Adrenal gland (tissue), 12 donors: Measurements from ENCODE around the gene CCNT1. TPM values are rescaled to one million over a fixed set of nuclear protein-coding genes. Genes with fewer than 3 reads are reported as not detected.

Experiments used
- DNase-seq, 7 donors: peaks; one replicate each; pipeline ENCODE4 v3.0.0-alpha.2; 2019 to 2020
- H3K27ac ChIP-seq, 5 donors: fragments of 200-600 bp; sonication (generic) in 4 of 5; 1 replicate in 3 of 5; 2 replicates in 2 of 5; pipeline versions ENCODE4 v1.5.1 to v1.8.0; 2016 to 2020; ENCODE audit warnings: mild to moderate bottlenecking in 1 of 5
- H3K27me3 ChIP-seq: fragments of 200-600 bp; 2 replicates; pipeline ENCODE4 v1.8.0; 2021
- H3K36me3 ChIP-seq, 2 donors: fragments of 200-600 bp; replicated peaks in 1 of 2; 1 replicate in 1 of 2; 2 replicates in 1 of 2; pipeline versions ENCODE4 v1.5.1 to v1.8.0; 2018 to 2022
- H3K4me1 ChIP-seq, 2 donors: fragments of 200-600 bp; replicated peaks in 1 of 2; 1 replicate in 1 of 2; 2 replicates in 1 of 2; pipeline versions ENCODE4 v1.5.1 to v1.8.0; 2018 to 2021
- H3K4me3 ChIP-seq, 4 donors: fragments of 200-600 bp; sonication (generic) in 3 of 4; one replicate each; pipeline ENCODE4 v1.5.1; 2016 to 2018
- H3K9me3 ChIP-seq, 3 donors: fragments of 200-600 bp; sonication (generic) in 1 of 3; replicated peaks in 1 of 3; 1 replicate in 2 of 3; 2 replicates in 1 of 3; pipeline versions ENCODE4 v1.5.1 to v1.8.0; 2016 to 2021
- POLR2A ChIP-seq, 2 donors: fragments of 450-650 bp; IDR thresholded peaks; one replicate each; pipeline ENCODE4 v1.6.1; 2017; ENCODE audit warnings: antibody characterized with exemption in 2 of 2, mild to moderate bottlenecking in 2 of 2, moderate library complexity in 1 of 2
- WGBS, 4 donors: extraction: QIAGEN DNeasy Blood & Tissue Kit in 2 of 4; methylation state at CpG; one replicate each; pipeline versions ENCODE4 v1.1.5 to v1.1.7; 2013 to 2017; 5-methylcytosine and 5-hydroxymethylcytosine counted together
- intact Hi-C, 2 donors: fragments of 100-400 bp; cut with DNase I; formaldehyde crosslinking; loops; one replicate each; pipeline versions ENCODE4 v1.14.1 to v1.15.0; 2022 to 2023
- polyA plus RNA-seq, 3 donors: library from polyadenylated mRNA; stranded (reverse); fragments of 200-250 nt in 2 of 3; fragments of 350-450 nt in 1 of 3; fragmentation: Illumina TruSeq in 1 of 3; extraction: RNeasy Lipid Tissue Mini Kit (QIAGEN cat#74804) in 1 of 3; gene quantifications; one replicate each; pipeline ENCODE4 v1.2.3, GENCODE V29; 2013 to 2014
- total RNA-seq, 9 donors: library from RNA; depleted of rRNA in 4 of 9; stranded (reverse); fragments of >200 nt in 4 of 9; fragments of 120-200 nt in 1 of 9; fragmentation: NEBNext Ultra II Directional in 1 of 9; extraction: Animal tissue kit (Norgen Biotek cat#: 25700) in 1 of 9; gene quantifications; one replicate each; pipeline versions ENCODE4 v1.1.0 to v1.2.4, GENCODE V29; 2013 to 2023
- TF ChIP-seq, protein P1 (sequence below), 6 experiments: fragments of 450-650 bp in 4 of 6; fragments of 200-600 bp in 2 of 6; sonication (generic) in 1 of 6; IDR thresholded peaks; 1 replicate in 5 of 6; 2 replicates in 1 of 6; pipeline versions ENCODE4 v1.5.1 to v1.8.0; 2016 to 2021; ENCODE audit warnings: antibody characterized with exemption in 6 of 6, mild to moderate bottlenecking in 2 of 6, moderate library complexity in 1 of 6
- donor health status: healthy with polysubstance abuse.
- donor health status: Bipolar disorder and iron deficiency.
- donor health status: DM: yes; HTN: yes; CAD: no.
- donor health status: DM: no; HTN: no; CAD: no.
- donor health status: DM: no; HTN: no; CAD: no.
- donor health status: DM: yes; HTN: yes; CAD: no.

CCNT1 gene
- total and polyA plus RNA-seq, 12 donors: 5.4 to 49.6 (median 24.9) TPM

DNA sequence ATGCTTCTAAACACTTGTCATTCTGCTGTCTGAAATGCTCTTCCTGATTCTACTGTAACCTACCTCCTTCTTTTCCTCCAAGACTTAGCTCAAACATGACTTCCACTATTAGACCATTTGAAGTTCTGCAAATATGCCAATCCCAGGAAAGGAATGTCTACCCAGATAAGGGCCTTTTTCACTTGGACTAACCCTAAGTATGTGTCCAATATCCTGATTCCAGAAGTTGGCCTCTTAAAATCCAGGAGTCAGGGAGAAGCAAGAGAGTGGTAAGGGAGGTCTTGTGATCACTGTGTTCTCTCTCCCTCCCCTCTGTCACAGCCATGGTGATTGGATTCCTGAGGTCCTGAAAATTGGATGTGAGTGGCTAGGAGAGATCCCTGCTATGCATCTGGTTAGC lies 42.2 kb upstream of the CCNT1 start:
- Histone ChIP-seq H3K27me3 (no peaks in the 10 kb centered on the region), H3K9me3 (no peaks in the 10 kb centered on the region), H3K36me3 (no peaks in the 10 kb centered on the region), H3K4me3 (no peak overlapping the region), H3K4me1 (no peaks in the 10 kb centered on the region), H3K27ac (no peak overlapping the region)
- TF ChIP-seq, protein P1, sequence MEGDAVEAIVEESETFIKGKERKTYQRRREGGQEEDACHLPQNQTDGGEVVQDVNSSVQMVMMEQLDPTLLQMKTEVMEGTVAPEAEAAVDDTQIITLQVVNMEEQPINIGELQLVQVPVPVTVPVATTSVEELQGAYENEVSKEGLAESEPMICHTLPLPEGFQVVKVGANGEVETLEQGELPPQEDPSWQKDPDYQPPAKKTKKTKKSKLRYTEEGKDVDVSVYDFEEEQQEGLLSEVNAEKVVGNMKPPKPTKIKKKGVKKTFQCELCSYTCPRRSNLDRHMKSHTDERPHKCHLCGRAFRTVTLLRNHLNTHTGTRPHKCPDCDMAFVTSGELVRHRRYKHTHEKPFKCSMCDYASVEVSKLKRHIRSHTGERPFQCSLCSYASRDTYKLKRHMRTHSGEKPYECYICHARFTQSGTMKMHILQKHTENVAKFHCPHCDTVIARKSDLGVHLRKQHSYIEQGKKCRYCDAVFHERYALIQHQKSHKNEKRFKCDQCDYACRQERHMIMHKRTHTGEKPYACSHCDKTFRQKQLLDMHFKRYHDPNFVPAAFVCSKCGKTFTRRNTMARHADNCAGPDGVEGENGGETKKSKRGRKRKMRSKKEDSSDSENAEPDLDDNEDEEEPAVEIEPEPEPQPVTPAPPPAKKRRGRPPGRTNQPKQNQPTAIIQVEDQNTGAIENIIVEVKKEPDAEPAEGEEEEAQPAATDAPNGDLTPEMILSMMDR (IDR thresholded peaks at IDR 0.05): no peak
- TF ChIP-seq POLR2A (IDR thresholded peaks at IDR 0.05): no peak
- no peak for DNase-seq
- intact Hi-C loops: no loop called here

DNA sequence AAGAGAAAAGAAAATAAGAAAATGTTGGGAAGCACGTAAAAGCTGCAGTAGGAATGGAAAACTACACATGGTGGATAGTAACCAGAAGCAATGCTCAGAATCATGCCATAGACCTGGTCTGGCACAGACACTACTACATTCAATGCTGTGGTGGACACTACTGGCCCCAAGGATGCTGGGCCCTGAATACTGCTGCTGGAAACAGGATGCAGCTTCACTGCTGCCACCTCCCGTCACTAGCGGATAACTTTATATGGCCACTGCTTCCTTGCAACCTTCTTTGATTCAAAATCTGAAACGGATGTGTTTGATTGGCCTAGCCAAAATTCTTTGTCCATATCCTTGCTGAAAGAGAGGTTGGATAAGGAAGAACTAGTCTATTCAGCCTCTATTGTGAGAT lies 41.7 kb upstream of the CCNT1 start:
- intact Hi-C loops: no loop called here
- Histone ChIP-seq H3K36me3 (no peaks in the 10 kb centered on the region), H3K4me1 (peaks cover 0 to 5% of the 10 kb centered on the region in 2 donors), H3K27me3 (no peaks in the 10 kb centered on the region), H3K9me3 (no peaks in the 10 kb centered on the region), H3K4me3 (no peak overlapping the region), H3K27ac (no peak overlapping the region)
- TF ChIP-seq, protein P1 (IDR thresholded peaks at IDR 0.05): no peak
- TF ChIP-seq POLR2A (IDR thresholded peaks at IDR 0.05): no peak
- 64 to 73% (median 69%) methylated on average over 4 of the region's 4 CpGs for WGBS, 4 donors
- no peak for DNase-seq

DNA sequence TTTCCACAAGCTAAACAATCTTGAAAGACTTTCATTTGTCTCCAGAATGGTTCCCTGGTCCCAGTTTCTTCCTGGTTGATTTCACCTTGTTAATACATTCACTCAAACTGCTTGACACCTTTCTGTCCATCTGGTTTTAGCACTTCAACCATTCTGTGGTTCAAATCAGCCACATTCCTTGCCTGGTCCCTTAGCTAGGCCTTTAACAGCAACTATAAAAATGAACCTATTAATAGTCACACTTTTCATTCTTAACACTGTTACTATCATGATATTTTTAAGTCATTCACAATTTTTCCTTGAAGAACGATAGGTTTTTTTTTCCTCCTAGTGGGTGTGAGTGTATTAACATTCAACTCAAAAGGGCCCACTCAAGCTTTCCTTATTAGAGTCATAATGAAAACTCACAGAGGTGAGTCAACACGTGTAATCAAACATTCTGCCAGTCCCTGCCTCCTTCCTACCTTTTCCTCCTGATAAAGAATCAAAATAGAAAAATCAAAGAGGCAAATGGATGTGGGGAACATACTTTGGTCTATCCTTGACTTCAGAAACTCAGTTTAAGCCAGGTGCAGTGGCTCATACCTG lies 34.4 kb upstream of the CCNT1 start:
- TF ChIP-seq POLR2A (IDR thresholded peaks at IDR 0.05): no peak
- TF ChIP-seq, protein P1 (IDR thresholded peaks at IDR 0.05): no peak
- intact Hi-C loops: loop anchor here in 1 of 2 donors (5.0 kb wide), 1 partner anchor 41 kb away; no protein-coding TSS in a partner anchor
- 46 to 75% (median 65%) methylated on average over 2 of the region's 2 CpGs for WGBS, 4 donors

DNA sequence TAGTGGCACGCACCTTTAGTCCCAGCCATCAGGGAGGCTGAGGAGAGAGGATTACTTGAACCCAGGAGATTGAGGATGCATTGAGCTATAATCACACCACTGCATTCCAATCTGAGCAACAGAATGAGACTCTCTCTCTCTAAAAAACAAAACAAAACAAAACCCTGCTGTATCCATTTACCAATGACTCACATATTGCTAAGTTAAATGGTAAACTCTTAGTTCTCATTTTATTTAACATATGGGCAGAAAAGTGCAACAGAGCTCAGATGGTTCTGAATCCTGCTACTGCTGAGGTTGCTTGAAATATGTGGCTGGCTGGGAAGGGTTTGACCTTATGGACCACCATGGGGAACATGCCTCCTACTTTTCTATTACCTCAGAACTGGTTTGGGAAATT lies 33.7 kb upstream of the CCNT1 start:
- intact Hi-C loops: loop anchor here in 1 of 2 donors (5.0 kb wide), 1 partner anchor 42 kb away; no protein-coding TSS in a partner anchor
- Histone ChIP-seq H3K27ac (no peak overlapping the region), H3K4me3 (no peak overlapping the region), H3K4me1 (peaks cover 0 to 9% of the 10 kb centered on the region in 2 donors), H3K36me3 (no peaks in the 10 kb centered on the region), H3K27me3 (no peaks in the 10 kb centered on the region), H3K9me3 (no peaks in the 10 kb centered on the region)
- DNase-seq: no peak
- 92 to 100% (median 95%) methylated on average over 1 of the region's 1 CpG; no CpG with 5 or more reads in 1 of the 4 donors for WGBS, 4 donors
- no peak for TF ChIP-seq POLR2A (IDR thresholded peaks at IDR 0.05)
- TF ChIP-seq, protein P1 (IDR thresholded peaks at IDR 0.05): no peak

More for the DNA sequence above, 34.4 kb upstream of the CCNT1 start:
- Histone ChIP-seq H3K9me3 (no peaks in the 10 kb centered on the region), H3K27me3 (no peaks in the 10 kb centered on the region), H3K36me3 (no peaks in the 10 kb centered on the region), H3K27ac (no peak overlapping the region), H3K4me3 (no peak overlapping the region), H3K4me1 (peaks cover 0 to 9% of the 10 kb centered on the region in 2 donors)
- no peak for DNase-seq
